GM19455 (cell line): Measurements from ENCODE around the gene PHLDB3.
A peak's percentile ranks its signal among the peaks of the same experiment; 100 is the strongest.

ENCODE experiments used
- ATAC-seq: cut with Tn5 transposase; IDR thresholded peaks from one replicate; pipeline ENCODE4 v1.9.1; 2021; ENCODE audit not compliant: unreplicated experiment

PHLDB3 gene

DNA sequence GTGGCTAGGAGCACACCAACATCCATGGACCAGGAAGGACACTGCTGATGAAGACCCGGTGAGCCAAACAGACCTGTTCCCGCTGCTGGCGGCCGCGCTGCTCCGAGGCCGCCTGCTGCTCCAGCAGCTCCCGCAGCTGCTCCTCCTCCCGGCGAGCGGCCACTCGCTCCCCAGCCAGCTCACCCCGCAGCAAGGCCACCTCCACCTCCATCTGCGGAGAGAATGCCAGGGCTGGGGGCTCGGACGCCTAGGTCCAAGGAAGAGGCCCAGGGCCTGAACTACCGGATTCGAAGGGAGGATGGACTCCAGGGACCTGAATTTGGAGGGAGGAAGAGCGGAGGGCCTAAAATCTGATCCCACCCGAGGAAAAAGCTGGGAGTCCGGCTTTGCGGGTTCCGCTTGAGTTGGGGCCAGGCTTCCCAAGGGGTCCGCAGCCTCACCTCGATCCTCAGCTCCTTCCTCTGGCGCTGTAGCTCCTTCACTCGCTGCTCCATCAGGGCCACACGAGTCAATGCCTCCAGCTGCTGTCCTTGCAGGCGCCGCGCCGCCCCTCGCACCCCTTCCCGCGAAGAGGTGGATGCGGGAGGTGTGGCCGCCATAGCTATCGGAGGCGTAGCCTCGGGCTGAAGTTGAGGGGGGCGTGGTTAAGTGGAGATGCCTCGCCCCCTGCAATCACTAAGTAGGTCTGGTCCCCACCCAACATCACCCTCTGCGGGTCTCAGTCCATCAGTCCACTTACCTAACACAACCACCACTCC, 2.7 kb downstream of the PHLDB3 start:
- no peak for ATAC-seq

DNA sequence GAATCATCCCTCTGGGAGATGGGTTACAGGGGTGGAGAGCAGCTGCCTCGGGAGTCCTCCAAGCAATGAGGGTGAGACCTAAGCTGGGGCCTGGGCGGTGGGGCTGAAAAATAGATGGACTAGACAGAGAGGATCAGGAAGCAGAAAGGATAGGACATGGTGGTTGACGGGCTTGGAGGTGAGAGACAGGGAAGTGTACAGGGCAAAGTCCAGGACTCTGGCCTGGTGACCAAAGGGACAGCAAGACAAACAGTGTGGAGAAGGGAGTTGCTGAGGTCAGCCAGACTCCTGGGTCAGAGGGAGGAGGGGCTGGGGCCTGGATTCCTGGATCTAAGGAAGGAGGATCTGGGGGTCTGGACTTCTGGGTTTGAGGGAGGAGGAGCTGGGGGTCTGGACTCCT, 5.5 kb downstream of the PHLDB3 start:
- ATAC-seq: no peak

GRCh38 chr19:43498233-43498842, 6.2 kb downstream of the PHLDB3 start:
- ATAC-seq: no peak

GRCh38 chr19:43496960-43497359, 7.6 kb downstream of the PHLDB3 start:
- ATAC-seq: no peak

GRCh38 chr19:43495082-43495481, 9.5 kb downstream of the PHLDB3 start:
- no peak for ATAC-seq

DNA sequence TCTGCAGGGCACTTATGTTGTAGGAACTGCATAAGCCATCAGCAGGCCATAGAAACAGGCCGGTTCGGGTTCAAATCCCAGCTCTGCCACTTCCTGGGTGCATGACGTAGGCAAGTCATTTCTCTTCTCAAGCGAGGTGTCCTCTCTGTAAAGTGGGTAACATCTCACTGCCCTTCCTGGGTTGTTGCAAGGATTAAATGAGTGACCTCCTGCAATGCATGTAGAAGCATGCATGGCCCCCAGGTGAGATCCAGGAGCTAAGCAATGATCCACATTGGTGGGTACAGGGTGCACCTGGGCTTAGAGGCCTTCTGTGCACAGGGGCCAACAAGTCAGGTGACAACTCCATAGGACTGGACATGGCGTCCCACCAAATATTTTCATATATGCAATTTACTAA, 13.8 kb downstream of the PHLDB3 start:
- ATAC-seq: no peak

- no peak for ATAC-seq
Measured at GRCh38 chr19:43489979-43490599, 14.5 kb downstream of the PHLDB3 start.

DNA sequence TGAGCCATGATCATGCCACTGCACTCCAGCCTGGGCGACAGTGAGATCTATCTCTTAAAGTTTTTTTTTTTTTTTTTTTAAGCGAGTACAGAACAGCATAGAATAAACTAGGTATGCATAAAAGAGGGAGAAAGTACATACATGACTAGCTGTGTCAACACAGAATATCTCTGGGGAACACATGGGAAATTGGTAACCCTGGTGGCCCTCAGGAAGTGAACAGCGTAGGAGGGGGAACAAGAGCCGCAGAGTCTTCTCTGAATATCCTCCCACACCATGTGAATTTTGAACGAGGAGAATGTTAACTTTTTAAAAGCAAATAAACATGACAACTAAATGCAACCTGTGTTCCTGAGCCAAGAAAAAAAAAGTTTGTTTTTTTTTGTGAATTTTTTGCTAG, 15.2 kb downstream of the PHLDB3 start:
- no peak for ATAC-seq

GRCh38 chr19:43488179-43488578, 16.4 kb downstream of the PHLDB3 start:
- ATAC-seq: no peak

- ATAC-seq: no peak
Measured at GRCh38 chr19:43486412-43486811, 18.1 kb downstream of the PHLDB3 start.

DNA sequence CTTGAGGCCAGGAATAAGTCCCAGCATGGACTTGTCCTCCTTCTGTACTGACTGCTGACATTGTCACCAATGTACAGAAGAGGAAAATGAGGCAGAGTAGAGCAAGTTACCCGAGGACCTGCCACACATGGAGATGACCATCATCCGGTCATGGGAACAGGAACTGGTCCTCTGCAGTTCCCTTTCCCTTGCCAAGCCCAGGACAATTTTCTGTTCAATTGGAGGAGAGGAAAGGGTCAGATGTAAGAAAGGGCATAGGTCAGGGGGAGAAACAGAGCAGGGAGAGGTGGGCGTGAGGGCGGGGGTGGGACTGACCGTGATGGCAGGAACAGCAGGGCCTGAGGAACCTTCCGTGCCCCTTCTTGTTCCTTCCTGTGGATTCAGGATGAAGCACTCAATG, 18.6 kb downstream of the PHLDB3 start:
- no peak for ATAC-seq

GRCh38 chr19:43483281-43483680, 21.3 kb downstream of the PHLDB3 start:
- ATAC-seq: no peak

GRCh38 chr19:43482193-43482592, 22.4 kb downstream of the PHLDB3 start:
- ATAC-seq: no peak

DNA sequence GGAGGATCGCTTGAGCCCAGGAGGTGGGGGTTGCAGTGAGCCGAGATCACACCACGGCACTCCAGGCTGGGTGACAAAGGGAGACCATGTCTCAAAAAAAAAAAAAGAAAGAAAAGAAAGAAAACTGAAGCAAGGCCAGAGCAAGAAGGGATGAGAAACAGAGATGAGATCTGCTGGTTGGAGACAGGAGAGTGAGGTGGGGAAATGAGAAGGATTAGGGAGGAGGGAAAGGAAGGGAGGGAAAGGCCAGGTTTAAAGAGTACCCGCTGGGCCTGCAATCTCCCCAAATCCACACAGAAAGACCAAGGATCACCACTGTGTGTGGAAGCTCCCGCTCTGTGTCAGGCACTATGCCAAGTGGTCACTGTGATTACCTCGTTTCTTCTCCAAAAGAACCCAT, 22.8 kb downstream of the PHLDB3 start:
- no peak for ATAC-seq

- no peak for ATAC-seq
Measured at GRCh38 chr19:43480574-43480973, 24.0 kb downstream of the PHLDB3 start.

DNA sequence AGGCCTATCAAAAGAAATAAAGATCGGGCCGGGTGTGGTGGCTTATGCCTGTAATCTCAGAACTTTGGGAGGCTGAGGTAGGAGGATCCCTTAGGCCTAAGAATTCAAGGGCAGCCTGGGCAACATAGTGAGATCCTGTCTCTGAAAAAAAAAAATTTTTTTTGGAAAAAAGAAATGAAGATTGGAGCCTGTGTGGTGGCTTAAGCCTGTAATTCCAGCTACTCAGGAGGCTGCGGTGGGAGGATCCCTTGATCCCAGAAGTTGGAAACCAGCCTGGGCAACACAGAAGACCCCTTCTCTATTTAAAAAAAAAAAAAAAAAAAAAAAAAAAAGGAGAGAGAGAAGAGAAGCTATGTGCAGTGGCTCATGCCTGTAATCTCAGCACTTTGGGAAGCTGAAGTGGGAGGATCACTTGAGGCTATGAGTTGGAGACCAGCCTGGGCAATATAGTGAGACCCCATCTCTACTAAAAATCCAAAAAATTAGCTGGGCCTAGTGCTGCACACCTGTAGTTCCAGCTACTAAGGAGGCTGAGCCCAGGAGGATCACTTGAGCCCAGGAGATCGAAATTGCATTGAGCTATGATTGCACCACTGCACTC, 24.5 kb downstream of the PHLDB3 start:
- no peak for ATAC-seq

DNA sequence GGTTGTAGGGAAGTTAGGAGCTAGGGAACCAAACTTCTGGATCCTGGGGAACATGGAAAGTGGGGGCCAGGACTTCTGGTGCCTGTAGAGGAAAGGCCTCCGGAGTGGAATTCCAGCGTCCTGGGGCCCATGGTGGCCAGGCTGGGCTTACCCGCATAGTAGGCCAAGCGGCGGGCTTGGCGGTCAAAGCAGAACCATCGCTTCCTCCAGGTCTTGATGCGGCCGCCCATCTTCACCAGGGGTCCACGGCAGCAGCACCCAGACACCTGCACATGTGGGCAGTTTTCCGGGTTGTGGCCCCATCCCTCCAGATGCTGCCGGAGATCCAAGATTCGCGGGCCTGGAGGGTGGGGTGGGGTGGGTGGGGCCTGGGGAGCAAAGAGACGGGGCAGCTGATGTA, 25.3 kb downstream of the PHLDB3 start:
- no peak for ATAC-seq

- ATAC-seq: no peak
Measured at GRCh38 chr19:43478323-43478722, 26.2 kb downstream of the PHLDB3 start.

GRCh38 chr19:43476606-43477005, 27.9 kb downstream of the PHLDB3 start:
- no peak for ATAC-seq

DNA sequence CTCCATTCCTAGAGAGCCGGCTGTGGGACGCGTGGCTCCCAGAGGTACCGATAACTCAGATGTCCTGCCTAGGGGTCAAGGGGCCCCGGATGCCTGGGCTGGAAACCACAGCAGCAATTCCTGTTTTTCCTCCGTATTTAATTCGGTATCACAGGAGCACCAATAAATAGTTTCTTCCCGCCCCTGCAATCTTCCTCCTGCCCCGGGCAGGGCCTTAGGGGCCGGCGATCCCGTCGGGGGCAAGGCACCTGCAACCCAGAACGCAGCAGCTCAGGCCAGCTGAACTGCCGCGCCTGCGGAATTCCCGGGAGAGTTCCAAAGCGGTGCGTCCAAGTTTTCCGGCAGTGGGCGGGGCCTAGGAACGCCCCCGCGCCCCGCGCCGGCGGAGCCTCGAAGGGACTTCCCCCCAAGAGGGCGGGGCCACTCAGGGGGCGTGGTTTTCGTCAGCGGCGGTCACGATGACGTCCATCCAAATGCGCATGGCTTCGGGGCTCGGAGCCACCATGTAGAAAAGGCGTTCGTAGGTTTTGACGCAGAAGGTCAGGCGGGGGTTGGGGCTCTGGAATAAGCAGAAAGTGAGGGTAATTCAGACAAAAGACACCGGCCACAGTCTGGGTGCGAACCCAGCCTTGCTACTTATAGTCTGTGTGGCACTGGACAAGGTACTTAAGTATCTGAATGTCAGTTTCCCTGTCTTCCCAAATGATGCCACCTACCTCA, 29.4 kb downstream of the PHLDB3 start:
- peak; percentile 69 for ATAC-seq

DNA sequence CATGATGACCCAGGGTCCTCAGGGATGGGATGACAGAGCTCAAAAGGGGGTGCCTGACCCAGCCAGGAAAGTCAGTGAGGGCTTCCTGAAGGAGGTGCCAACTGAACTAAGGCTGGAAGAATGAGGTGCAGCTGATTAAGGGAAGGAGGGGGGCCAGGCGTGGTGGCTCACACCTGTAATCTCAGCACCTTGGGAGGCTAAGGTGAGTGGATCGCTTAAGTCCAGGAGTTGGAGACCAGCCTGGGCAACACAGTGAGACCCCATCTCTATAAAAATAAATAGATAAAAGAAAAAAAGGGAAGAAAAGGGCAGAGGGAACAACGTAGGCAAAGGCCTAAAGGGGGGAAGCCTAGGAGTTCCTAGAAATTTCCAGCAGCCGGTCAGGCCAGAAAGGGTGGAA, 30.1 kb downstream of the PHLDB3 start:
- ATAC-seq: no peak
